GM23338 (cell line): ENCODE results near the gene WNT4. TPM values are rescaled to one million over a fixed set of nuclear protein-coding genes. Genes with fewer than 3 reads are reported as not detected.

Experiments used
- ATAC-seq: fragments of 200-7000 bp; cut with Tn5 transposase; 3 replicates; pipeline ENCODE4 v1.9.1; 2020
- DNase-seq: peaks from one replicate; pipeline ENCODE4 v3.0.0-alpha.2; 2015; ENCODE audit warnings: low spot score
- H2AFZ ChIP-seq: fragments of 200-600 bp; sonication (generic); 2 replicates; pipeline ENCODE4 v1.8.0; 2016; ENCODE audit warnings: antibody characterized with exemption, mild to moderate bottlenecking, moderate library complexity
- H3F3A ChIP-seq: fragments of 200-600 bp; sonication (generic); replicated peaks from 2 replicates; pipeline ENCODE4 v1.8.0; 2017; ENCODE audit warnings: antibody characterized with exemption, mixed run types, low read depth
- H3K27ac ChIP-seq: fragments of 200-600 bp; sonication (generic); 2 replicates; pipeline ENCODE4 v1.6.1; 2016; ENCODE audit warnings: low read depth
- H3K27me3 ChIP-seq: fragments of 200-600 bp; sonication (generic); 2 replicates; pipeline ENCODE4 v1.8.0; 2016; ENCODE audit warnings: mild to moderate bottlenecking, mixed run types, moderate library complexity; ENCODE audit not compliant: insufficient read depth
- H3K36me3 ChIP-seq: fragments of 200-600 bp; sonication (generic); 2 replicates; pipeline ENCODE4 v1.8.0; 2016; ENCODE audit warnings: mild to moderate bottlenecking; ENCODE audit not compliant: insufficient read depth
- H3K4me1 ChIP-seq: fragments of 200-600 bp; sonication (generic); 2 replicates; pipeline ENCODE4 v1.8.0; 2016; ENCODE audit warnings: mild to moderate bottlenecking, moderate library complexity; ENCODE audit not compliant: insufficient read depth
- H3K4me2 ChIP-seq: fragments of 200-600 bp; sonication (generic); 2 replicates; pipeline ENCODE4 v1.7.1; 2017; ENCODE audit warnings: mixed run types
- H3K4me3 ChIP-seq: fragments of 200-600 bp; sonication (generic); 2 replicates; pipeline ENCODE4 v1.6.1; 2016; ENCODE audit warnings: mixed run types
- H3K79me2 ChIP-seq: fragments of 200-600 bp; sonication (generic); replicated peaks from 2 replicates; pipeline ENCODE4 v1.8.0; 2017; ENCODE audit warnings: mild to moderate bottlenecking; ENCODE audit not compliant: insufficient read depth
- H3K9me2 ChIP-seq: fragments of 200-600 bp; sonication (generic); 2 replicates; pipeline ENCODE4 v1.8.0; 2017; ENCODE audit not compliant: insufficient read depth
- H4K20me1 ChIP-seq: fragments of 200-600 bp; sonication (generic); replicated peaks from 2 replicates; pipeline ENCODE4 v1.8.0; 2017; ENCODE audit warnings: mild to moderate bottlenecking; ENCODE audit not compliant: insufficient read depth
- H3K27ac Mint-ChIP-seq: 2 replicates; pipeline ENCODE4 v1.8.0; 2020; ENCODE audit warnings: inconsistent platforms, mild to moderate bottlenecking, moderate library complexity, mixed read lengths
- H3K27me3 Mint-ChIP-seq: 3 replicates; pipeline ENCODE4 v1.8.0; 2022; ENCODE audit warnings: low read depth, mild to moderate bottlenecking, moderate library complexity, mixed read lengths, inconsistent platforms; ENCODE audit not compliant: insufficient read depth, poor library complexity
- H3K36me3 Mint-ChIP-seq: 3 replicates; pipeline ENCODE4 v1.8.0; 2021; ENCODE audit warnings: low read depth, mild to moderate bottlenecking, inconsistent platforms, moderate library complexity, mixed read lengths
- H3K4me1 Mint-ChIP-seq: 3 replicates; pipeline ENCODE4 v1.8.0; 2020; ENCODE audit warnings: mild to moderate bottlenecking, inconsistent platforms, mixed read lengths
- H3K4me3 Mint-ChIP-seq: 3 replicates; pipeline ENCODE4 v1.8.0; 2021; ENCODE audit warnings: moderate library complexity, mild to moderate bottlenecking, inconsistent platforms, mixed read lengths
- H3K9me3 Mint-ChIP-seq: 3 replicates; pipeline ENCODE4 v1.8.0; 2020; ENCODE audit warnings: moderate library complexity, mild to moderate bottlenecking, inconsistent platforms, mixed read lengths
- CREB1 ChIP-seq: fragments of 250-450 bp; sonication (Bioruptor Pico); IDR thresholded peaks from 2 replicates; pipeline ENCODE4 v1.5.0; 2020; ENCODE audit warnings: low read depth, mild to moderate bottlenecking, moderate library complexity
- CTCF ChIP-seq, 2 experiments: fragments of 200-600 bp in 1 of 2; sonication (generic) in 1 of 2; conservative IDR thresholded peaks; 2 replicates each; pipeline versions ENCODE4 v1.5.1 to v1.6.1; 2016 to 2017; ENCODE audit warnings: antibody characterized with exemption in 2 of 2, low read depth in 2 of 2, mild to moderate bottlenecking in 2 of 2, moderate library complexity in 1 of 2
- ETS1 ChIP-seq: IDR thresholded peaks from 2 replicates; pipeline ENCODE4 v1.6.1; 2016; ENCODE audit warnings: antibody characterized with exemption
- EZH2 ChIP-seq: fragments of 200-600 bp; sonication (generic); IDR thresholded peaks from one replicate; pipeline ENCODE4 v1.8.0; 2017; ENCODE audit warnings: antibody characterized with exemption, mild to moderate bottlenecking, low read depth; ENCODE audit not compliant: unreplicated experiment
- EZH2phosphoT487 ChIP-seq: fragments of 200-600 bp; sonication (generic); IDR thresholded peaks from one replicate; pipeline ENCODE4 v1.8.1; 2018; ENCODE audit warnings: antibody characterized with exemption; ENCODE audit not compliant: unreplicated experiment
- JUNB ChIP-seq: IDR thresholded peaks from one replicate; pipeline ENCODE4 v1.6.1; 2016; ENCODE audit warnings: antibody characterized with exemption; ENCODE audit not compliant: unreplicated experiment
- NANOG ChIP-seq: IDR thresholded peaks from 2 replicates; pipeline ENCODE4 v1.6.1; 2016; ENCODE audit warnings: antibody characterized with exemption, borderline replicate concordance
- POLR2AphosphoS5 ChIP-seq: IDR thresholded peaks from 2 replicates; pipeline ENCODE4 v1.6.1; 2016; ENCODE audit warnings: antibody characterized with exemption, low read depth
- REST ChIP-seq: IDR thresholded peaks from one replicate; pipeline ENCODE4 v1.6.1; 2018; ENCODE audit warnings: antibody characterized with exemption; ENCODE audit not compliant: unreplicated experiment
- STAT1 ChIP-seq: IDR thresholded peaks from one replicate; pipeline ENCODE4 v1.6.1; 2016; ENCODE audit warnings: antibody characterized with exemption; ENCODE audit not compliant: unreplicated experiment
- ZNF114 ChIP-seq: fragments of 250-450 bp; sonication (Bioruptor Pico); IDR thresholded peaks from 2 replicates; pipeline ENCODE4 v1.5.0; 2020; ENCODE audit warnings: mild to moderate bottlenecking, moderate library complexity
- ZNF331 ChIP-seq: fragments of 250-450 bp; sonication (Bioruptor Pico); IDR thresholded peaks from 2 replicates; pipeline ENCODE4 v1.5.0; 2020; ENCODE audit warnings: low read depth, mild to moderate bottlenecking, moderate library complexity
- ZNF462 ChIP-seq: fragments of 250-450 bp; sonication (Bioruptor Pico); IDR thresholded peaks from 2 replicates; pipeline ENCODE4 v1.5.0; 2020; ENCODE audit warnings: mild to moderate bottlenecking, moderate library complexity
- polyA plus RNA-seq: library from polyadenylated mRNA; unstranded; fragments of >200 nt; fragmentation: Nextera tagmentation; extraction: Ambion mirVana; gene quantifications from 2 replicates; pipeline ENCODE4 v1.2.1, GENCODE V29; 2016
- total RNA-seq: library from RNA; depleted of rRNA; stranded (reverse); fragments of >200 nt; shearing (Covaris generic); gene quantifications from 2 replicates; pipeline ENCODE4 v1.2.3, GENCODE V29; 2014

Gene WNT4
- total and polyA plus RNA-seq, 2 experiments from 2014 or later = 0.59 to 0.79 TPM

- Histone ChIP-seq H3K9me2 (no peaks in the 10 kb centered on the region), H3K4me1 (peaks cover 8% of the 10 kb centered on the region; the same call in 1 of the 2 replicates), H4K20me1 (no peaks in the 10 kb centered on the region), H3K4me2 (no peak overlapping the region), H3F3A (no peaks in the 10 kb centered on the region), H2AFZ (no peak overlapping the region), H3K79me2 (no peaks in the 10 kb centered on the region), H3K36me3 (no peaks in the 10 kb centered on the region), H3K27me3 (no peaks in the 10 kb centered on the region), H3K4me3 (no peak overlapping the region), H3K27ac (no peak overlapping the region)
- Mint-ChIP-seq H3K9me3 (no peaks in the 10 kb centered on the region), H3K27ac (no peak overlapping the region), H3K27me3 (peaks cover 11% of the 10 kb centered on the region), H3K4me1 (peaks cover 28% of the 10 kb centered on the region), H3K4me3 (no peak overlapping the region), H3K36me3 (no peaks in the 10 kb centered on the region)
- DNase-seq (no peak), ATAC-seq (no peak)
- no peak for TF ChIP-seq JUNB
- TF ChIP-seq REST = no peak
- no peak for TF ChIP-seq POLR2AphosphoS5
- no peak for TF ChIP-seq CTCF (conservative IDR thresholded peaks at IDR 0.05; ENCODE audit: low read depth in 2 of 2)
- TF ChIP-seq CREB1 (CRISPR knock-in tag) = no peak
- no peak for TF ChIP-seq EZH2
- TF ChIP-seq ZNF331 (CRISPR knock-in tag) = no peak
- no peak for TF ChIP-seq STAT1
- no peak for TF ChIP-seq NANOG
- TF ChIP-seq EZH2phosphoT487 = no peak
- no peak for TF ChIP-seq ETS1
- TF ChIP-seq ZNF114 (CRISPR knock-in tag) = no peak
- TF ChIP-seq ZNF462 (CRISPR knock-in tag) = no peak
These were observed 19.9 kb downstream of the WNT4 start for GRCh38 chr1:22123071-22123390.
